ENCODE measurements around the gene IWS1.

Gene IWS1

GRCh38 chr2:127486247-127487058 is 39.8 kb downstream of the IWS1 start:
- no peak for DNase-seq

DNA sequence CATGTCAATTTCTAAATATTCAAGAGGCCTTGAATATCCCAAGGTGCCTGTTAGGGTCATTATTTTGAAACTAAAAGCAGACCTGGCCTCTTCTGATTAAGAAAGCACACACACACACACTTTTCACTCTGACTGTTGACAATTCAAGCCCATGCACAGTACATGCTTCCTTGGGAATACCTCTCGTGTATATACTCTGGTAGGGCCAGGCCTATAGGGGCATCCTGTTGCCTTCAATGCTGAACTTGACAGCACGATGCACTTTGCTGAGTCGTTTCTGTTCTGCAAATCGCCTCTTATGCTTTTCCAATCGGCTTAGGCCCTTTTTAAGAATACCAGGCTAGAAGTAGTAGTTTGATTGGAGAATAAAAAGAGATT is 40.6 kb downstream of the IWS1 start:
- DNase-seq = no peak

- no peak for DNase-seq
Measured at GRCh38 chr2:127485051-127485693, 41.1 kb downstream of the IWS1 start.

GRCh38 chr2:127482031-127482430 is 44.3 kb downstream of the IWS1 start:
- DNase-seq = no peak

DNA sequence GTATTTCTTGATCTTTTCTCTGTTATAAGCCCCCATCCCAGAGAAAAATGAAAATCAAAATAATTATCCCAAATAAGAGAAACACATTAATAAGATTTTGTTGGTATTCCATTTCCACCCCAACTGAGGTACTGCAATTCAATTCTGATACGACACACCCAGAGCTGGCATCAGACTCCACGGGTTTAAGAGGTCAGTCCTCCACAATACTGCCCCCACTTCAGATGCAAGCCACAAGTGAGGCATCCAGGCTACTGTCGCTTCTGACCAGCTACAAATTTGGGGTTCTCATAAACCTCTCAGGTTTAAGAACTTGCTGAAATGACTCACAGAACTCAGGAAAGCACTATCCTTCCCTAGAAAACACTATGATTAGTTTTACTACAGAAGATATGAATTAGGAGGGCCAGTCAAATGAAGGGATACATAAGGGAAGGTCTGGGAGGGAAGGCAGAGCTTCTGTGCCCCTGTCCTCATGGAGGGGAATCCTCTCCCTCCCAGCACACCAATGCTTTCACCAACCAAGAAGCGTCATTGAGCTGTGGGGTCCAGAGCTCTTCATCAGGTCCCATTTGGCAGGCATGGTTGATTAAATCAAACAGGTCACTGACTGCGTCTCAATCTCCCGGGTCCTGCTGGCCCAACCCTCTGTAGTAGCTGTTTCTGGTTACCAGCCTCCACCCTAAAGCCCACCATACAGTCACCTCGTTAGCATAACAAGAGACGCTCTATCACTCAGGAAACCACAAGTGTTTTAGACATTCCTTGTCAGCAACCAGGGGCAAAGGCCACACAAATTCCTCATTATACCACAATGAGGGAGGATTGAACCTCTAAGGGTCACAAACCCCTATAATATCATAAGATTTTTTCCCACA is 46.2 kb downstream of the IWS1 start:
- DNase-seq = no peak

- DNase-seq = peak in 1 of 2 experiments; percentile 10
Measured at GRCh38 chr2:127479219-127479825, 47.0 kb downstream of the IWS1 start.

- DNase-seq = no peak
Measured at GRCh38 chr2:127475788-127476187, 50.5 kb downstream of the IWS1 start.

DNA sequence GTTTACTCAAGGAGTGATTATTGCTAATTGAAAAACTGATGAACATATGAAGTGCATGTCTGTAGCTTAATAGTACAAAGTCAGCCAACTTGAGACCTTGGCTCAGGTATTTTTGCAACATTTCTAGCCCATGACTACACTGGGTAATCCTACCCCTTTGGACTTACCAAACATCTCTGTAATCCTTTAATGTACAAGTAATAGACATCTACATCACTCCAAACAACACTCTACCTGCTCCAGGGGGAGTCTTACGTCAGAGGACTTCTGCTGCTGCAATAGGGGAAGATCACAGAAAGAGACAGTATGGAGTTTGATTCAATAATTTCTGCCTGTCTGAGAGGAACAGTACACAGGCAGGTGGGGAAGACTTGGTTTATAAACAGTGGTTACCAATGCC is 54.0 kb downstream of the IWS1 start:
- DNase-seq = no peak

DNA sequence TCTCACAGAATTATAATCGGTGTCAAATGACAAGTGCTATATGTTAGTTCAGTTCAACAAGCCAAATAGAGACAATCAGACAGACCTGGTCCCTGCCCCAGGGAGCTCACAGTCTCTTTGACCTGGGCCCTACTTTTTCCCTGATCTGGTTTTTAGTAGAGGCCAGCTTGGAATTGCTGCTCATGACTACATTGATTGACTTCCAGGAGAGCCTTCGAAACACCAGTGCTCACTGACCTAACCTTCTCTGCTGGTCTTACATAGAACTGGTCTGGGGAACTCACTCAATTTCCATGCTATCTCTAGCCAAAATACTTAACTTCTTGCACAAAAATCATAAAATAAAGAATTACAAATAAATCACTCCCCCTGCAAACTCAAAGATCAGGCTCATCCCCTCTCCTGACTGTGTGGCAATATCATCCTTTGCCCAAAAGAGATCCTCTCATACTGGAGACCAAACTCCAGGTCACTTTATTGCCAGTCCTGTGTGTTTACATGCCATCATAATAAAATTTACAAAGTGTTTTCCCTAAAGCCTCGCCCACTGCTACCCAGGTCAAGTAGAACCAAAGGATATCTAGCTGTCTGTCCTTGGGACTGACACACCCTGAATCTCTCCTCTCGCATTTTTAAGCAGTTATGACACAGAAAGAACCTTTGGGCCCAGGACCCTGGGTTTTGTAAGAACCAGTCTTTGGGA is 54.9 kb downstream of the IWS1 start:
- no peak for DNase-seq

- DNase-seq = no peak
Measured at GRCh38 chr2:127469974-127470373, 56.3 kb downstream of the IWS1 start.

DNA sequence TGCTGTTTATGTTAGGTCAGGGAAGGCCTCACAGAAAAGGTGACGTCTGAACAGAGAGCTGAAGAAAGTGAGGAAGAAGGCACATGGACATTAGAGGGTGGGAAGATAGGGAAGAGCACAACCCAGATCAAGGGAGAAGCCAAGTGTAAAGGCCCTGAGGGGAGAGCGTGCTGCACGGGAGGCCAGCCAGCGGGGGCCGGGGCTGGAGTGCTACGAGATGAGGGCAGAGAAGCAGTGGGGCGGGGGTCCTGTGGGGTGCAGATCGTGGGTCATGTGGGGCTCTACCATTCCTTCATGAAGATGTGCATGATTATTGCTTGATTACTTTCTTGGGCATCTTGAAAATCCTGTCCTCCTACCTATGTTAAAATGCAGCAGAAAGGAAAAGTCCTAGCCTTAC is 57.2 kb downstream of the IWS1 start:
- no peak for DNase-seq

DNA sequence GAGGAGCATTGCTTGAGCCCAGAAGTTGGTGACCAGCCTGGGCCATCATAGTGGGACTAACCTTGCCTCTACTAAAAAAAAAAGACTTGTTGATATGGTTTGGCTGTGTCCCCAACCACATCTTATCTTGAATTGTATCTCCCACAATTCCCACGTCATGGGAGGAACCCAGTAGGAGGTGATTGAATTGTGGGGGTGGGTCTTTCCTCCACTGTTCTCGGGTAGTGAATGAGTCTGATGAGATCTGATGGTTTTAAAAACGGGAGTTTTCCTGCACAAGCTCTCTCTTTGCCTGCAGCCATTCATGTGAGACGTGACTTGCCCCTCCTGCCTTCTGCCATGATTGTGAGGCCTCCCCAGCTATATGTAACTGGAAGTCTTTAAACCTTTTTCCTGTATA is 61.0 kb downstream of the IWS1 start:
- no peak for DNase-seq

DNA sequence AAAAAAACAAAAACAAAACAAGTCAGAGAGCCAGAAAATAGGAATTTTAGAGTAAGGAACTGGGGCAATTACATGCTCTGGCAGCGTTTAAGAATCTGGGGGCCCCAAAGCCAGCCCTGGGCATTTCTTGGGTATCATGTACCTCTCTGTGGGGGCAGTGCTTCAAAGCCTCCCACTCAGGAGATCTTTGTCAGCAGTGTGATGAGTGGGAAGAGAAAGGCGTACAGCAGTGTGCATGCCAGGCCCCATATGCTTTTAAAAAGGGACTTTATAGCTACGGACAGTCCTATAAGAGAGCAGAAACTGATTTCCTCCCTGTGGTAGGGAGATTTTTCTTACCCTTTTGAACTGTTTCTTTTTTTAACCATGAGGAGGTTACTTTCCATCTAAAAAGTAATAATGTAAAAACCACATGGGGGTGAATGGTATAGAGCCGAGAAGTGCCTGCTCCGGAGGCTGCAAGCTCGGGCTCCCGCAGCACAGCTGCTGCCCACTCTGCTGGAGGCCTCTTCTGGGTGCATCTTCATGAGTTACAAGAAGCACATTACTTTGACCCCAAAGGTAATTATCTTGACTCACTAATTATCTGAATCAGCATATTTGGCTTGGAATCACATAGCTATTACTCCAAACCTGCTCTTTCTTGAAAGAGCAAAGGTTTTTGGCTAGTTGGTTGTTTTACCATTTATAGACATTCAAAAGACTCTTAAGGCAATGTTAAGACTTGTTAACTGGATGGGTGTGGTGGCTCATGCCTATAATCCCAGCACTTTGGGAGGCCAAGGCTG is 61.6 kb downstream of the IWS1 start:
- DNase-seq = no peak

DNA sequence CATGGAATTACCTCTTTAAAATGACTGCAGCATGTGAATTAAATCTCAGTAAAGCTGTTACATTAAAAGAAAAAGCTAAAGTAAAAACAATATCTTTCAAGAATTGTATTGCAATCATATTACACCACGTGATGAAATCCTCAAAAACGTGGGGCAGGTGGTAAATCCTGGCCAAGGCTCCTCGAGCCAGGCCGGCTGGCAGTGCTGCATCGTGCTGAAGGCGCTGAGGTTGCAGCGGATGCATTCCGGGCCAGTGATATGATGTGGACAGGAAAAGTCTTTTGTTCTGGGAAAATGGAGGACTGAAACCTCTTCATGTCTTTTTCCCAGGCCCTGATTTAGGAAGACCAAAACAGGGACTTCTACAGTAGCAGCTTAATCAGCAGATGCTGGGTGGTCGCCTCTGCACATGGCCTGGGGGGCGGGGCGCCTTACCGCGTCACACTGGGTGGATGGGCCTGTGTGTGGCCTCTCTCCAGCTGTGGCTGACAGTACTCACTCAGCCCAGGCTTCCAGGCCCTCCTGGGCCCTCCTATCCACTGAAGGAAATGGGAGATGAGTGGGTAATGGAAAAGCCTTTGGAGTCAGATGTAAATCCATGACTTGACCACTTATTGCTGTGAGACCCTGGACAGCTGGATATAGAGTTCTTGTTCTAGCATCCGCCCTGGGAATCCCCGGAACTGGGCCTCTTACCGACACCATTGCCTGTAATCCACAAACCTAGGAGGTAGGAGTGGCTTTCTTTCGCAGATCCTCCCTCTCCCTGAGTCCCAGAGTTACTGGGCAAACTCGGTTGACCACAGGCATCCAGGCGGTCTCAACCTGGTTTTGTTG is 62.9 kb downstream of the IWS1 start:
- no peak for DNase-seq

- DNase-seq = no peak
Measured at GRCh38 chr2:127462461-127462860, 63.8 kb downstream of the IWS1 start.

GRCh38 chr2:127456960-127457359 is 69.3 kb downstream of the IWS1 start:
- DNase-seq = no peak

GRCh38 chr2:127455566-127456493 is 70.5 kb downstream of the IWS1 start:
- DNase-seq = no peak

DNA sequence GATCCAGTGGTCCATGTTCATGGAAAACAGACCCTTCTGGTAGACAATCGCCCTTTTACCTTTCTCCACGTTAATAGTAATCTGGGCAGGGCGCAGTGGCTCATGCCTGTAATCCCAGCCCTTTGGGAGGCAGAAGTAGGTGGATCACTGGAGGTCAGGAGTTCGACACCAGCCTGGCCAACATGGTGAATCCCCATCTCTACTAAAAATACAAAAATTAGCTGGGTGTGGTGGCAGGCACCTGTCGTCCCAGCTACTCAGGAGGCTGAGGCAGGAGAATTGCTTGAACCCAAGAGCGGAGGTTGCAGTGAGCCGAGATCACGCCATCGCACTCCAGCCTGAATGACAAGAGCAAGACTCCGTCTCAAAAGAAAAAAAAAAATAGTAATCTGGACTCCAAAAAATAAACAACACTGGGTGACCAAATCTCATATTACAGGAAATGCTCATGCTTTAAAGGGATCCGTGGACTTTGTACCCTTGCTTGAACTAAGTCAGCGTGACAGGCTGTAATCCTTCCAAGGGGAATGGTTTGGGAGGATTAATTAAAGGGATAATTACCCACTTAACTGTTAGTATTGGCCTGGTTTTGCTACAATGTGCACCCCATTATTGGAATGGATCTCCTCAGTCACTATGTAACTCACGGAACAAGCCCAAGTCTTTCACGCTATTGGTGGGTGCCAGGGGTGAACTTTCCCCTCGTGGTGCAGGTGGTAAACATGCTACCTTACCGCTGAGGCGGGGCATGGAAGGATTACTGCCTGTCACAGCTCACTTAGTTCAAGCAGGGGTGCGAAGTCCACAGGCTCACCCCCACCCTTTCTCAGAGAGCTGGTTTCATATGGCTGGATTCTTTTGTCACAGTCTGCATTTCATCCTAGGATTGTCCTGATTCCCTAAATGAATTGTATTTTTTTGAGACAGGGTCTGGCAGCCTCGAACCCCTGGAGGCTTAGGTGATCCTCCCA is 71.4 kb downstream of the IWS1 start:
- no peak for DNase-seq

All from cerebellar nuclear complex (tissue), 1 donor.